ENCODE data around the gene PIK3AP1. TPM values are rescaled to one million over a fixed set of nuclear protein-coding genes. Genes with fewer than 3 reads are reported as not detected.

Gene PIK3AP1
- total RNA-seq, 1 donor from 2014 or later = 5.4 TPM

DNA sequence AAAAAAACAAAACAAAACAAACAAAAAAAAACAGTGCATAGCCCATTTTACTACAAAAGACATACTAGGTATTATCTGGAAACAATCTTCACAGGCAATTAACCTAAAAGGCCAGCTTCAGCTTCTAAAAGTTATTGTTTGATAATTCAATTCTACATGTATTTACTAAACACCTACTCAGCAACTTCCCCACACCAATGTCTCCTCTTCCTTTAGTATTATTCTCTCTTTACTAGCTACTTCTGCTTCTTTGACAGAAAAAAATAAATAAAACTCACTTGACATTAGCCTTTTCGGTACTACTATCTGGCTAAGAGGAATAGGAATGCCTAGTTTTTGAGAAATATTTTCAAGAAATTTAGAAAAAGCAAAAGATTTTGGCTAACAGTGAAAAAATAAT is 136.3 kb downstream of the PIK3AP1 start:
- no peaks in the 10 kb centered on the region for H3K36me3 ChIP-seq
- DNase-seq = no peak
- TF ChIP-seq, protein P1, sequence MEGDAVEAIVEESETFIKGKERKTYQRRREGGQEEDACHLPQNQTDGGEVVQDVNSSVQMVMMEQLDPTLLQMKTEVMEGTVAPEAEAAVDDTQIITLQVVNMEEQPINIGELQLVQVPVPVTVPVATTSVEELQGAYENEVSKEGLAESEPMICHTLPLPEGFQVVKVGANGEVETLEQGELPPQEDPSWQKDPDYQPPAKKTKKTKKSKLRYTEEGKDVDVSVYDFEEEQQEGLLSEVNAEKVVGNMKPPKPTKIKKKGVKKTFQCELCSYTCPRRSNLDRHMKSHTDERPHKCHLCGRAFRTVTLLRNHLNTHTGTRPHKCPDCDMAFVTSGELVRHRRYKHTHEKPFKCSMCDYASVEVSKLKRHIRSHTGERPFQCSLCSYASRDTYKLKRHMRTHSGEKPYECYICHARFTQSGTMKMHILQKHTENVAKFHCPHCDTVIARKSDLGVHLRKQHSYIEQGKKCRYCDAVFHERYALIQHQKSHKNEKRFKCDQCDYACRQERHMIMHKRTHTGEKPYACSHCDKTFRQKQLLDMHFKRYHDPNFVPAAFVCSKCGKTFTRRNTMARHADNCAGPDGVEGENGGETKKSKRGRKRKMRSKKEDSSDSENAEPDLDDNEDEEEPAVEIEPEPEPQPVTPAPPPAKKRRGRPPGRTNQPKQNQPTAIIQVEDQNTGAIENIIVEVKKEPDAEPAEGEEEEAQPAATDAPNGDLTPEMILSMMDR (IDR thresholded peaks at IDR 0.05; ENCODE audit: borderline replicate concordance) = no peak
- peaks cover 92% of the 10 kb centered on the region for H3K4me1 ChIP-seq
- H3K4me3 ChIP-seq = no peak overlapping the region
- no peaks in the 10 kb centered on the region for H3K9me3 ChIP-seq (replicated peaks)
- H3K27ac ChIP-seq (replicated peaks) = no peak overlapping the region
- no peaks in the 10 kb centered on the region for H3K27me3 ChIP-seq (ENCODE audit: low read depth)
- intact Hi-C loops (cut with micrococcal nuclease) = no loop called here

DNA sequence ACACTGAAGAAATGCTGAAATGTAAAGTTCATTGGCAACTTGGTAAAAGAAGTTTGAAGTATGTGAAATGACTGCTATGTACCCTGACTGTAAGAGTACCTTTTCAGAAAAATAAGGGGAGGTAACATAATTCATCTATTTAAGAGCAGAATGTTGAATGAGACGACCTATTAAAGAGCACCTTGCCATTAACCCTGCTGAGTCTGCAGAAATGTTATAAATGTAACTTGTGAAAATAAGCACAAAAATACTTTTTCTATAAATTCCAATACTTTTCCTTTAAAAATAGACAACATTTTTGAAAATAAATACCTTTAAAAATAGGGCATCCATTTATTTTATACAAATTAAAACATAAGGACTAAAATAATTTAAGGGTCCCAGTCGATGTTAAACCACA is 141.2 kb downstream of the PIK3AP1 start:
- H3K27ac ChIP-seq (replicated peaks) = no peak overlapping the region
- intact Hi-C loops (cut with micrococcal nuclease) = no loop called here
- no peaks in the 10 kb centered on the region for H3K9me3 ChIP-seq (replicated peaks)
- DNase-seq = no peak
- H3K4me1 ChIP-seq = peaks cover 84% of the 10 kb centered on the region
- peaks cover 10% of the 10 kb centered on the region for H3K36me3 ChIP-seq
- H3K4me3 ChIP-seq = no peak overlapping the region
- no peaks in the 10 kb centered on the region for H3K27me3 ChIP-seq (ENCODE audit: low read depth)
- TF ChIP-seq, protein P1 (IDR thresholded peaks at IDR 0.05; ENCODE audit: borderline replicate concordance) = no peak

DNA sequence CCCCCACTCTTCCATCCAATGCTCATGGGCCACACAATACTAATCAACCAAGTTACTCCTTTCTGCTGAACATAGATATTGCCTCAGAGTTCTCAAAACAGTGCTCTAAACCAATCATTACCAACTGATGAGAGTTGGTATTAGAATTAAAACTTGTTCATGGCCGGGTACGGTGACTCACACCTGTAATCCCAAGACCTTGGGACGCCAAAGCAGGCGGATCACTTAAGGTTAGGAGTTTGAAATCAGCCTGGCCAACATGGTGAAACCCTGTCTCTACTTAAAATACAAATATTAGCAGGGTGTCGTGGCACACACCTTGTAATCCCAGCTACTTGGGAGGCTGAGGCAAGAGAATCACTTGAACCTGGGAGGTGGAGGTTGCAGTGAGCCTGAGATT is 141.7 kb downstream of the PIK3AP1 start:
- no peaks in the 10 kb centered on the region for H3K9me3 ChIP-seq (replicated peaks)
- DNase-seq = no peak
- H3K27me3 ChIP-seq (ENCODE audit: low read depth) = no peaks in the 10 kb centered on the region
- peaks cover 10% of the 10 kb centered on the region for H3K36me3 ChIP-seq
- peaks cover 83% of the 10 kb centered on the region for H3K4me1 ChIP-seq
- no peak overlapping the region for H3K27ac ChIP-seq (replicated peaks)
- no peak overlapping the region for H3K4me3 ChIP-seq
- intact Hi-C loops (cut with micrococcal nuclease) = no loop called here
- TF ChIP-seq, protein P1 (IDR thresholded peaks at IDR 0.05; ENCODE audit: borderline replicate concordance) = no peak

DNA sequence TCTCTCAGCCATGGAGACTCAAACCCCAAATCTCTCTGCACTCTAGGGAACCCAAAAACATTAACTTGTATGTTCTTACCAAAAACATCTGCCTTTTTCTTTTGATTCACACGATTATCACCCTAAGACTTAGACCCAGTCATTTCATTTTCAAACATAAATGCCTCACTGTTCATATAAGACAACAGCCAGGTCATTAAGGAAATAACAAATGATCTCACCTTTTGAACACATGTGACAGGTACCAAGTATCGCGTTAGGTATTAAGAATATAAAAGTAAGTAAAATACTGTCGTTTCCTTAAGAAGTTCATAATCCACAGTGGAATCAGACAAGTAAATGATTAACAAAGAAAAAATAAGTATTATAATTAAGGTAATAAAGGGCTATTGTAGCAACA is 142.3 kb downstream of the PIK3AP1 start:
- TF ChIP-seq, protein P1 (IDR thresholded peaks at IDR 0.05; ENCODE audit: borderline replicate concordance) = no peak
- DNase-seq = no peak
- Histone ChIP-seq H3K9me3 (replicated peaks) (no peaks in the 10 kb centered on the region), H3K4me1 (peaks cover 83% of the 10 kb centered on the region), H3K27ac (replicated peaks) (no peak overlapping the region), H3K36me3 (peaks cover 10% of the 10 kb centered on the region), H3K27me3 (ENCODE audit: low read depth) (no peaks in the 10 kb centered on the region), H3K4me3 (no peak overlapping the region)
- intact Hi-C loops (cut with micrococcal nuclease) = no loop called here

DNA sequence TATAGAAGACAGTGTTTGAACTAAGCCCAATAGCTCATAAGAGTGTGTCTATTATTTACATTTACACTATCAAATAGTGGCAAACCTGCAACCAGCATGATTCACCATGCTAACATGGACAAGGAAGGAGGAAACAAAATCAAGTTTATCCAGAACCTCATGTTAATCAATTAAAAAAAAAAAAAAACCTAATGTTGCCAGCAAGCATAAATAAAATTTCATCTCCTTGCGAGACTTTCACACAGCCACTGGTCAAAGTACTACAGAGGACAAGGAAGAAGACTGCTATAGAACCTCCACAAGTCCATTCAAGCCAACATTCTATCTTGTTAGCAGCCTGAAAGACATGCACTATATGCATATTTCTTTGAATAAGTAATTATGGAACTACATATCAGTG is 143.2 kb downstream of the PIK3AP1 start:
- H3K9me3 ChIP-seq (replicated peaks) = no peaks in the 10 kb centered on the region
- H3K36me3 ChIP-seq = peaks cover 10% of the 10 kb centered on the region
- TF ChIP-seq, protein P1 (IDR thresholded peaks at IDR 0.05; ENCODE audit: borderline replicate concordance) = no peak
- no peak overlapping the region for H3K4me3 ChIP-seq
- DNase-seq = no peak
- peaks cover 83% of the 10 kb centered on the region for H3K4me1 ChIP-seq
- H3K27me3 ChIP-seq (ENCODE audit: low read depth) = no peaks in the 10 kb centered on the region
- H3K27ac ChIP-seq (replicated peaks) = no peak overlapping the region
- intact Hi-C loops (cut with micrococcal nuclease) = no loop called here
